ENCODE results near the gene RNASE12.
"Not testable (repeated sequence)": the region's sequence is repeated elsewhere in the genome, so short reads cannot be mapped to it uniquely, and the experiment has no call there.

DNA sequence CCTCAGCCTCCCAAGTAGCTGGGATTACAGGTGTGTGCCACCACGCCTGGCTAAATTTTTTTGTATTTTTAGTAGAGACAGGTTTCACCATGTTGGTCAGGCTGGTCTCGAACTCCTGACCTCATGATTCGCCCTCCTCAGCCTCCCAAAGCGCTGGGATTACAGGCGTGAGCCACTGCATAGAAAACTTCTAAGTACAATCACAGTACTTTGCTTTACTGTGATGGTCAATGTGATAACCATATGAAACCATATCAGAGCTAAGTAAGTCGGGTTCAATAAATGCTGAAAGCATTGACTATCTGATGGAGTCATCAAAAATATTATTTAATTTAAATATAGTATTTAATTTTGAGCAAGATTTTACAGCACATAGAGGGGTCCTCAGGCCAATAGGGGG lies 28.5 kb upstream of the RNASE12 start:
- TF ChIP-seq CTCF, POLR2A (IDR thresholded peaks at IDR 0.05): not testable (repeated sequence)
